Breast epithelium (tissue), 3 donors: ENCODE measurements around the gene SPATA6L.

Source experiments
- POLR2A ChIP-seq: fragments of 450-650 bp; IDR thresholded peaks from one replicate; pipeline ENCODE4 v1.6.1; 2016; ENCODE audit warnings: antibody characterized with exemption, mild to moderate bottlenecking, moderate library complexity
- POLR2AphosphoS5 ChIP-seq, 3 donors: sonication (generic); formaldehyde crosslinking; IDR thresholded peaks; one replicate each; pipeline ENCODE4 v1.6.1; 2017; ENCODE audit warnings: antibody characterized with exemption in 3 of 3

DNA sequence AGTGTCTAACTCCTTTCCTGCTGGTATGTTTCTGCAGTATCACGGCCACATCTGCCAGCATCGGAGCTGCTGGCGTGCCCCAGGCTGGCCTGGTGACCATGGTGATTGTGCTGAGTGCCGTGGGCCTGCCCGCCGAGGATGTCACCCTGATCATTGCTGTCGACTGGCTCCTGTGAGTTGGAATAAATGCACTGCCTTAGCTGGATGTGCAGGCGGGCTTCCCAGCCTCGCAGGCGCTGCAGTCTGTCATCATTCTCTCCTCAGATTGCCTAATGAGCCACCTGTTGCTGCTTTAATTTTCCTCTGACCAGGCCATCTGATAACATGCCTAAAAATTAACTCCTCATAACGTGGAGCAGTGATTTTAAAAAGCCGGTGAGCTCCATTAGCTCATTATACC is 83.3 kb downstream of the SPATA6L start:
- TF ChIP-seq POLR2A, result no peak
- TF ChIP-seq POLR2AphosphoS5 (IDR thresholded peaks at IDR 0.05), result no peak
